Measurements from ENCODE around the gene GRAMD1B.

Gene GRAMD1B

GRCh38 chr11:123588117-123588863 lies 158.2 kb downstream of the GRAMD1B start:
- DNase-seq (ENCODE audit: low read depth) = no peak

- no peak for DNase-seq (ENCODE audit: low read depth)
Observed at GRCh38 chr11:123588864-123589262, 158.8 kb downstream of the GRAMD1B start.

DNA sequence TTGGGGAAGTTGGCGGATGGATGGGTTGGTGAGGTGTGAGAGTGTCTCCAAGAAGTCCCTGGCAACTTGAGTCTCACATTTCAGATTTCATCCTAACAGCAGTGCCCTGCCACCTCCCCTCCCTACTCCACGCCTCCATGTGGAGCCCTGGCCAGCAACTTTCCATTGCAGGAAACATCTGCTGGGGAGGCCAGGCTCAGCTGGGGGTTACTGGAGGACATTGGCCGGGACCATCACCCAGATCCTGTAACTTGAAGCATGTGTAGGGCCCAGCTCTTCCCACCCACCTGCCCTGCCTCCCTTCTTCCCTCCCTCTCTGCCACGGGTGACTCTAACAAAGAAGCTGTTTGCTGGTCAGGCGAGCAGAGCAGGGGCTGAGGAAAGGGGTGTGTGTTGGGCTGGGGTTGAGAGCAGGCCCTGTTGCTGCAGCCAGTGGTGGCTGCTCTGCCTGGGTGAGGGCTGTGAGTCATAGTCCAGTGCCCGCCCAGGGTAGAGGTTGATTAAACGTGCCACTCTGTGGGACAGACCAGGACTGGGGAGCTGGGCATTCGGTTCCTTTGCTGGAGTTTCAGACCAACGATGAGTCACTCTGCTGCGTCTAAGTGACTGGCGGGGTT lies 160.3 kb downstream of the GRAMD1B start:
- DNase-seq (ENCODE audit: low read depth) = no peak

- no peak for DNase-seq (ENCODE audit: low read depth)
Observed at GRCh38 chr11:123593570-123593969, 163.5 kb downstream of the GRAMD1B start.

DNA sequence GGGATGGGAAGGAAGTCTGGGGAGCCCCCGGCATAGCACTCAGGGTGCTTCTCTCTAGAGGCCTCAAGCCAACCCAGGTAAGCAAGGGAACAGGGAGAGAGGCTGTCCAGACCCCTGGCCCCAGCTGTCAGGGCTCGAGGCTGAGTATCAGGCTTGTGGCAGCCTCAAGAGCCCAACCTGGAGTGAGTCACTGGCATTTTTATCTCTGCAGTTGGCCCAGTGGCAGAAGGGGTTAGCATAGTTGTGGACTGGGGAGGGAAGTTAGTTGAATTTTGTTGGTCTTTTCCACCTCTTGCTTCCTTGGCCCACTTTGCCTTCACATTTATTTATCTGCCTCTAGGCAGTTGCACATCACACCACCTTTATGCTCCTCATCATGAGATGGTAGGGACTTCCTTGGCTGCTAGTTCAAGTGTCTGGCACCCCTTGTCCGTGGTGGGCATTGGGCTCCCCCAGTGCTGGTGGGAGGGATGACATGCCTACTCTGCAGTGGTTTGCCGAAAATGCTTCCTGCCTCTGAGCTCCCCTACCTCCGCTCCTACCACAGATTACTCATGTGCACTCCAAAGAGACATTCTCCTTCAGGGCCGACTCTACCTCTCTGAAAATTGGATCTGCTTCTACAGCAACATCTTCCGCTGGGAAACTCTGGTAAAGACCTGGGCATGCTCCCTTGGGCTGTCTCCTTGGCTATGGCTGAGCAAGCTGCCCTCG lies 164.3 kb downstream of the GRAMD1B start:
- DNase-seq (ENCODE audit: low read depth) = no peak

DNA sequence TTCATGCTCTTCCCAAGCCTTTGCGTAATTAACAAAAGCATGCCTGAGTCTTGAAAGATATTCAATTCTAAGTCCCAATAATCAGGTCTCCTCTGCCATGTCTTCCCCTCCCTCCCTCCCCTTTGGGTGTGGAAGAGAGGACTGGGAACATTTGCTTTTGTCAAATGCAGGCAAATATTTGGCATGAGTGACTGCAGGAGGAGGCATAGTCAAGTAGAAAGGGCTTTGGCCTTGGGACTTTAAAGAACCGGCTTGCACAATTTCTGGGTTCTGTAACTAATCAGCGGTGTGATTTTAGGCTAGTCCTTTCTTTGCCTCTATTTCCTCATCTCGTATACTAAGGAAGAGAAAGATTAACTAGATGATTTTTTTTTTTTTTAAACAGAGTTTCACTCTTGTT lies 164.9 kb downstream of the GRAMD1B start:
- DNase-seq (ENCODE audit: low read depth) = no peak

DNA sequence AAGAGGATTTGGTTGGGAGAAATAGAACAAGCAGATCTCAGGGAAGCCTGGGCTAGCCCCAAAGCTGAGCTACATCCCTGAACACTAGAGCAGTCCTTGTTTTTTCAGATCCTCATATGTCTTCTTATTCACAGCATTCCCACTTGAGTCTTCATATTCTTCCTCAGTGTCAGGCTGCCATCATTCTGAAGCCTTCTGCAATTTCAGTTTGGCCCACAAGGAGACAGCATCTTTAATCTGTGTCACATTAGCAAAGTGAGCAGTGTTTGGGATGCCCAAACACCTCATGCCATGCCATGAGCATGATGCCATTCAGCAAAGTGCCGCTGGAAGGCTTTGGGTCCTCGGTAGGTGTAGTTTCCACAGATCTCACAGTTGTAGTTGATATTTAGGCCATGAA lies 167.8 kb downstream of the GRAMD1B start:
- no peak for DNase-seq (ENCODE audit: low read depth)

DNA sequence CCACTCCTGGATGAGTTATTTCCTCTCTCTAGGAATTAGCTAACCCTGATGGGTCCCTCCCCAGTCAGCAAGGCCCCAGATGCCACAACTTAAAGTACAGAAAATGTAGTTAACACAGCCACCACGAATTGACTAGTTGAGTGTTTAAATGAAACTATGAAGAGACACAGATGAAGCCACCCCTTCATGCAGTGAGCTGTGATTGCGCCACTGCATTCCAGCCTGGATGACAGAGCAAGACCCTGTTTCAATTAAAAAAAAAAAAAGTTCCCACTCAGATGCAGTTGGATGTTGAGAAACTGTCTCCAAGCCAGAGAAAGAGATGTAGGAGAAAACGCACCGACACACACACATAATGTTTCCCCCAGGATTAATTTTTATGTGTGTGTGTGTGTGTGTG lies 171.1 kb downstream of the GRAMD1B start:
- DNase-seq (ENCODE audit: low read depth) = no peak

- no peak for DNase-seq (ENCODE audit: low read depth)
Observed at GRCh38 chr11:123601743-123602142, 171.7 kb downstream of the GRAMD1B start.

DNA sequence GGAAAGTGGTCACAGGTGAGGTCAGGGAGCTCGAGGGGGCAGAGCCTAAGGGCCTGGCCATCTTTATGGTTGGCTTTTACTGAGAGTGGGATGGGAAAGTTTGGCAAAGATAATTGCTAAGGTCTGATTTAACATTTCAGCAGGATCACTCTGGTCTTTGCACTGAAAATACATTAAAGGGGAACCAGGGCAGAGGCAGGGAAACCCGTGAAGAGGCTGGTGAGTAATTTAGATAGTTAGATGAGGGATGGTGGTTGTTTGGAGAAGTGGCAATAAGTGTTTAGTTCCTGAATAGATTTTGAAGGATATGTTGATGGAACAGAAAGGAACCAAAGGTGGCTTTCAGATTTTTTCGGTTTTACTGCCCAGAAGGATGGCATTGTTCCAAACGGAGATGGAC lies 173.6 kb downstream of the GRAMD1B start:
- DNase-seq (ENCODE audit: low read depth) = no peak

- no peak for DNase-seq (ENCODE audit: low read depth)
Observed at GRCh38 chr11:123607781-123608180, 177.7 kb downstream of the GRAMD1B start.

DNA sequence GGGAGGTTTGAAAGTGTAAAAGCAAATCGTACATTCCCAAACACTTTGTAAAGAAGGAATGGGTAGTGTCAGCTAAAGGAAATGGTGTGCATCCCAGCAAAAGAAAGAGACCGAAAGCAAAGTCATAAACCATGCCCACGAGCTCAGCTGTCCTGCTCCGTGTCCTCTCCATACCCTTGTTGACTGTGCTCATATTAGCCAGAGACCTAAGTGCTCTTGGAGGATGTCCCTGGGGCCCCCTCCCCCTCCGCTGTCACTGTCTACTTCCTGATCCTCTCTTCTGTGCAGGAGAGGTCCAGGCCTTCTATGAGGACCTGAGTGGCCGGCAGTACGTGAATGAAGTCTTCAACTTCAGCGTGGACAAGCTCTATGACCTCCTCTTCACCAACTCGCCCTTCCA lies 178.3 kb downstream of the GRAMD1B start:
- no peak for DNase-seq (ENCODE audit: low read depth)

DNA sequence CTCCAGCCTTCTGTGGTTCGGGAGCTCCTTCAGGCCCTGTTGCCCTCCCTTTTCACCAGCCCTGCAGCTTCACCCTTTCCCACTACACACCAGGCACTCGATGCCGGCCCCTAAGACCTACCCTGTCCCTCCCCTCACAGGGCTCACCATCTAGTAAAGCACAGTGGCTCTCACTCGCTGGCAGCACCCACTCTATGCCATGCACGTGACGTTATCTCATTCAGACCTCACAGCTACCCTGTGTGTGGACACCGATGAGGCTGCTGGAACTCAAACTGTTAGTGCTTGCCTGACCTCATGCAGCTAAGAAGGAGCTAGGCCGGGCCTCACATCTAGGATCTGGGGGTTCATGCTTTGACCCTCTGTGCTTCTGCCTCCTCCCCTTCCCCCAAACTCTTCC lies 178.9 kb downstream of the GRAMD1B start:
- DNase-seq (ENCODE audit: low read depth) = no peak

GRCh38 chr11:123611698-123612097 lies 181.6 kb downstream of the GRAMD1B start:
- DNase-seq (ENCODE audit: low read depth) = no peak

DNA sequence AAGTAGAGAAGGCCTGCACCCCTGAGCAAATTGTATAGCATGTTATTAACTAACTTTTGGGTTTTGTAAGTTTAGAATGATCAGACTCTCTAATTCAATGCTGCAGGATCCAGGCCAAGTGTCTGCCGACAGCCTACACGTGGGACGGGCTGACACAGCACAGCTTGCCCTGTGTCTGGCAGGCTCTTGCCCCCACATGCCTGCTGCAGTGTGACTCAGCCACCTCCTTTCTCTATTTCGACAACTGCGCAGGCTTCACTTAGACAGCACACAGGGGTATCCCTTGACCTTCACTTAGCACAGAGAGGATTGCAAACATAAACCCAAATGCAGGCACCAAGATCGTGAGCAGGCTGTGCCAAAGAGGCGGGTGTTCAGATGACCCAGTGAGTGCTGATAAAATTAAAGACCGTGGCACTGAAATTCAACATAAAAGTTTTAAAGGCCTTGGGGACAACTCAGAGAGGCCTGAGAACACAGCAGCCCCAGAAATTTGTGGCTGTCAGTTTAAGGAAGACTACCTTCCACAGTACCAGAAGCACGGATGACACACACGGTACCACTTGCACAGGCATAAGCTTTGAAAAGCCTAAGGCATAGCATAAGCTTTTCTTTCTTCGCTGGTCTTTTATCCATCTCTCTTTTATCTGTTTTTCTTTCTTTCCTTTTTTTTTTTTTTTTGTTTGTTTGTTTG lies 186.6 kb downstream of the GRAMD1B start:
- DNase-seq (ENCODE audit: low read depth) = no peak

DNA sequence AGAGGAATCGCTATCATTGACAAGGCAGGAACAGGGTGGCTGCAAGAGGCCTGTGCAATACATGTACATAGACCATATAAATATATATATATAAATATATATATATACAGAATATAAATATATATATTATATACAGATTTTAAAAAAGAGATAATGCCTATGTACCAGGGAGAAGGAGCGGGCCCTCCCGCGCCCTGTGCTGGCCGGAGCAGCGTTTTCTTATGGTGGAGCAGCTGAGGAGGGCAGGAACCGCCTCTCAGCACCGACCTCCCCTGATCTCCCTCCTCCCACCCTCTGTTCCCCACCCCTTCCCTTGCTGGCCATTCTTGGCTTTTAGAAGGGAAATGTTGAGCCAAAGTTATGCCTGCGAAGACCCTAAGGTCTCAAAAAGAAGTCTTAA lies 192.5 kb downstream of the GRAMD1B start:
- no peak for DNase-seq (ENCODE audit: low read depth)

GRCh38 chr11:123624974-123625373 lies 194.9 kb downstream of the GRAMD1B start:
- DNase-seq (ENCODE audit: low read depth) = no peak

GRCh38 chr11:123628936-123629683 lies 199.0 kb downstream of the GRAMD1B start:
- peak; percentile 12 for DNase-seq (ENCODE audit: low read depth)

DNA sequence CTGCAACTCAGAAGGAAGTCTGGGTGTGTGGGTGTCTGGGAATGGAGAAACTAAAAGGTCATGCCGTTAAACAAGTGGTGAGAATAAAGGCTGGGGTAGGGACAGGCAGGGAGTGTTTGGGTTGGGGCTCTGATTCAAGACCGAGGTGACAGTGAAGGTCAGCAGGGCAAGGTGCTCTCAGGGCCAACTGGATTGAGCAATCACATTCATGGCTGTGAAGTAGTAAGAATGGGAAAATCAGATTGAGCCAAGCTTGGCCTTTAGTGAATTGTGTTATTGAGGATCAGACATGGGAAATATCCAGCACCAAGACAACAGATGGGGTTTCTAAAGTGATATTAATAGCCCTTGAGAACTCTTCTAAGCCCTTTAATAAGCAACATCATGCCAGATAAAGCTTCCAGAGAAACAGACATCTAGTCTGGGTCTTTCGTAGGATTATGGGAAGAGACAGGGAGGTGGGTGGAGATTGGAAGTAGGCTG lies 200.1 kb downstream of the GRAMD1B start:
- DNase-seq (ENCODE audit: low read depth) = no peak

- DNase-seq (ENCODE audit: low read depth) = no peak
Observed at GRCh38 chr11:123640029-123640428, 210.0 kb downstream of the GRAMD1B start.

GRCh38 chr11:123640677-123641494 lies 210.8 kb downstream of the GRAMD1B start:
- peak; percentile 32 for DNase-seq (ENCODE audit: low read depth)

Measured in CMK (cell line).